WTC11 (cell line): ENCODE data around the gene PKDCC.

ENCODE experiments used
- CREB1 ChIP-seq: sonication (generic); formaldehyde crosslinking; IDR thresholded peaks from 2 replicates; pipeline ENCODE4 v1.8.0; 2023; ENCODE audit warnings: mild to moderate bottlenecking, missing genetic modification reagents
- CTCF ChIP-seq: fragments of 200-600 bp; IDR thresholded peaks from 2 replicates; pipeline ENCODE4 v1.8.0; 2022; ENCODE audit warnings: antibody characterized with exemption
- NFYB ChIP-seq: sonication (generic); formaldehyde crosslinking; conservative IDR thresholded peaks from 2 replicates; pipeline ENCODE4 v1.8.0; 2022; ENCODE audit warnings: low read depth, missing genetic modification reagents
- SMAD3 ChIP-seq: sonication (generic); formaldehyde crosslinking; IDR thresholded peaks from 2 replicates; pipeline ENCODE4 v1.8.0; 2022; ENCODE audit warnings: missing genetic modification reagents, mild to moderate bottlenecking, borderline replicate concordance
- STAT6 ChIP-seq: sonication (generic); formaldehyde crosslinking; conservative IDR thresholded peaks from 2 replicates; pipeline ENCODE4 v1.8.1; 2023; ENCODE audit warnings: mild to moderate bottlenecking, low read depth, missing genetic modification reagents, moderate library complexity
- TF ChIP-seq, protein P1 (sequence below): sonication (generic); formaldehyde crosslinking; IDR thresholded peaks from 2 replicates; pipeline ENCODE4 v1.8.0; 2022; ENCODE audit warnings: mild to moderate bottlenecking, missing genetic modification reagents
- TF ChIP-seq, protein P2 (sequence below): sonication (generic); formaldehyde crosslinking; IDR thresholded peaks from 2 replicates; pipeline ENCODE4 v1.8.1; 2023; ENCODE audit warnings: mild to moderate bottlenecking, missing genetic modification reagents, moderate library complexity

- TF ChIP-seq, protein P1, sequence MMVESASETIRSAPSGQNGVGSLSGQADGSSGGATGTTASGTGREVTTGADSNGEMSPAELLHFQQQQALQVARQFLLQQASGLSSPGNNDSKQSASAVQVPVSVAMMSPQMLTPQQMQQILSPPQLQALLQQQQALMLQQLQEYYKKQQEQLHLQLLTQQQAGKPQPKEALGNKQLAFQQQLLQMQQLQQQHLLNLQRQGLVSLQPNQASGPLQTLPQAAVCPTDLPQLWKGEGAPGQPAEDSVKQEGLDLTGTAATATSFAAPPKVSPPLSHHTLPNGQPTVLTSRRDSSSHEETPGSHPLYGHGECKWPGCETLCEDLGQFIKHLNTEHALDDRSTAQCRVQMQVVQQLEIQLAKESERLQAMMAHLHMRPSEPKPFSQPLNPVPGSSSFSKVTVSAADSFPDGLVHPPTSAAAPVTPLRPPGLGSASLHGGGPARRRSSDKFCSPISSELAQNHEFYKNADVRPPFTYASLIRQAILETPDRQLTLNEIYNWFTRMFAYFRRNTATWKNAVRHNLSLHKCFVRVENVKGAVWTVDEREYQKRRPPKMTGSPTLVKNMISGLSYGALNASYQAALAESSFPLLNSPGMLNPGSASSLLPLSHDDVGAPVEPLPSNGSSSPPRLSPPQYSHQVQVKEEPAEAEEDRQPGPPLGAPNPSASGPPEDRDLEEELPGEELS (CRISPR knock-in tag): no peak
- TF ChIP-seq SMAD3 (CRISPR knock-in tag) (no peak), CTCF (no peak), CREB1 (CRISPR knock-in tag) (no peak), NFYB (CRISPR knock-in tag) (no peak), STAT6 (CRISPR knock-in tag) (no peak)
- TF ChIP-seq, protein P2, sequence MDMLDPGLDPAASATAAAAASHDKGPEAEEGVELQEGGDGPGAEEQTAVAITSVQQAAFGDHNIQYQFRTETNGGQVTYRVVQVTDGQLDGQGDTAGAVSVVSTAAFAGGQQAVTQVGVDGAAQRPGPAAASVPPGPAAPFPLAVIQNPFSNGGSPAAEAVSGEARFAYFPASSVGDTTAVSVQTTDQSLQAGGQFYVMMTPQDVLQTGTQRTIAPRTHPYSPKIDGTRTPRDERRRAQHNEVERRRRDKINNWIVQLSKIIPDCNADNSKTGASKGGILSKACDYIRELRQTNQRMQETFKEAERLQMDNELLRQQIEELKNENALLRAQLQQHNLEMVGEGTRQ (CRISPR knock-in tag): no peak
Measured at GRCh38 chr2:42035241-42035640, 12.6 kb upstream of the PKDCC start.
